OCI-M2 (cell line): Measurements from ENCODE around the gene NHS.

Source experiments
- DNase-seq: peaks from one replicate; lab custom pipeline; 2025; ENCODE audit not compliant: unreplicated experiment; lab: John Stamatoyannopoulos, UW

The NHS gene

DNA sequence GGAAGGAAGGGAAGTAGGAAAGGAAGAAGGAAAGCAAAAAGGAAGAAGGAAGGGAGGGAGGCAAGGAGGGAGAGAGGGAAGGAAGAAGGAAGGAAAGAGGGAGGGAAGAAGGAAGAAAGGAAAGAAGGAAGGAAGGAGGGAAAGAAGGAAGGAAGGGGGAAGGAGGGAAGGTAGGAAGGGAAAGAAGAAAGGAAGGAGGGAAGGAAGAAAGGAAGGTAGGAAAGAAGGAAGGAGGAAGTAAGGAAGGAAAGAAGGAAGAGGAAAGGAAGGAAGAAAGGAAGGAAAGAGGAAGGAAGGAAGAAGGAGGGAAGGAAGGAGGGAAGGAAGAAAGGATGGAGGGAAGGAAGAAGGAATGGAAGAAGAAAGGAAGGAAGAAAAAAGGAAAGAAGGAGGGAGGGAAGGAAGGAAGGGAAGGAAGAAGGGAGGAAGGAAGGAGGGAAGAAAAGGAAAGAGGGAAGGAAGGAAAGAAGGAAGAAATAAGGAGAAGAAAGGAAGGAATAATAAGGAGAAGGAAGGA lies 343.7 kb downstream of the NHS start:
- no peak for DNase-seq

DNA sequence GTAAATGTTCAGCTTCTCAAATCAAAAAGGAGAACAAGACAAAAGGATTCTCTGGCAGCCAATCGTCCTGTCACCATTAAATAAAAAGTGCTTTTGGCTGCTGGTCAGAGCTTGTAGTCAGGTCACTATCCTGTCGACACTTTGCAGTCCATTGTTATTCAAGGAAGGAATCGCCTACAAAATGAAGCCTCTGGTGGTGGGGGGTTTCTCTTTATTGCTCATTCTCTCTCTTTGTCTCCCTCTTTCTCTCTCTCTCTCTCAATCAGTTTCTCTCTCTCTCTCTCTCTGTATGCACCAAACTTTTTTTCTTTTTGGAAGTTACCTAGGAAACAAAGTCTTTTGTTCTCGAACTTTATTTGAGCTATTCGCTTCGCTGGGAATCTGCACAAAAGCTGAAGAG lies 344.7 kb downstream of the NHS start:
- DNase-seq, result no peak

GRCh38 chrX:17721715-17722114 lies 346.7 kb downstream of the NHS start:
- no peak for DNase-seq

DNA sequence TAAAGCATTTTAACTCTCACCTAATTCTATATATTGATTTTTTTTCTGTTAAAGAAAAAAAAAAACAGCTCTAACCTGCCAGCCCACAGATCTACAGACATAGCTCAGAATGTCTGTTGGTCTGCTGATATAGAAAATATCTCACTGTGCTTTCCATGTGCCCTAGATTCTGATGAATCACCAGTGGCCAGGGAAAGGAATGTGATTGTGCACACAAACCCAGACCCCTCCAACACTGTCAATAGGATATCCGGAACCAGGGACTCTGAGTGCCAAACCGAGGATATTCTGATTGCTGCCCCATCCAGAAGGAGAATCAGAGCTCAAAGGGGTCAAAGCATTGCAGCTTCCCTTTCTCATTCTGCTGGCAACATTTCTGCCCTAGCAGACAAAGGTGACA lies 350.2 kb downstream of the NHS start:
- no peak for DNase-seq

- DNase-seq, result no peak
Measured at GRCh38 chrX:17732138-17732783, 357.3 kb downstream of the NHS start.

- DNase-seq, result no peak
Measured at GRCh38 chrX:17735406-17735805, 360.4 kb downstream of the NHS start.

DNA sequence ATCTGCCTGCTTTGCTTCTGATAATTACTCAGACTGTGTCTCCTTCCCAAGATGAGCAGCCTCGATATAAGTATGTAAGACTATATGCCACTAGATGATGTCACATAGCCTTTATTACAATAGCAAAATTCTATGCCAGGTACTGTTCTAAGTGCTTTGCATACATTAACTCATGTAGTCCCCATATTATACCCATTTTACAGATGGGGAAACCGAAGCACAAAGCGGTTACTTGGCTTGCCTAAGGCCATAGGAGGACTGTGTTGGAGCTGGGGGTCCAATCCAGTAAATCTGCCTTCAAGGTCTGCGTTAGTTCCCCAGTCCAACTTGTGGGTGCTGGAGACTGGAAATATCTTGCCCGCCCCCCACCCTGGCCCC lies 361.5 kb downstream of the NHS start:
- DNase-seq, result no peak

GRCh38 chrX:17736856-17737709 lies 362.1 kb downstream of the NHS start, which contains the start of gene SCML1:
TSS of gene SCML1 (plus strand) at chrX:17737493. CDS start at chrX:17744187, 6,694 bp downstream.
- DNase-seq, result peak; percentile 78

DNA sequence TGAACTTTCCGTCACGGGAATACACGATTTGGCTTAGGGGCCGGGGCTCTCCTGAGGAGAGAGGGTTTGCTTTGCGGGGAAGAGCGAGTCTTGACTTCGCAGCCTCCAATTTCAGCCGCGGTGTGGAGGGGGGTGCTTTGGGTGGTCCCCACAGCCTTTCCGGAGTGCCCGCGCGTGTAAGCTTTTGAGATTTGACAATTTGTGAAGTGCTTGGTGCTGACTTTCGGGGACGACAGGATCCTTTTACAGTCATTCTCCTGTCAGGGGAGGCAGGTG lies 362.6 kb downstream of the NHS start:
- no peak for DNase-seq

GRCh38 chrX:17737986-17738713 lies 363.1 kb downstream of the NHS start:
- no peak for DNase-seq

DNA sequence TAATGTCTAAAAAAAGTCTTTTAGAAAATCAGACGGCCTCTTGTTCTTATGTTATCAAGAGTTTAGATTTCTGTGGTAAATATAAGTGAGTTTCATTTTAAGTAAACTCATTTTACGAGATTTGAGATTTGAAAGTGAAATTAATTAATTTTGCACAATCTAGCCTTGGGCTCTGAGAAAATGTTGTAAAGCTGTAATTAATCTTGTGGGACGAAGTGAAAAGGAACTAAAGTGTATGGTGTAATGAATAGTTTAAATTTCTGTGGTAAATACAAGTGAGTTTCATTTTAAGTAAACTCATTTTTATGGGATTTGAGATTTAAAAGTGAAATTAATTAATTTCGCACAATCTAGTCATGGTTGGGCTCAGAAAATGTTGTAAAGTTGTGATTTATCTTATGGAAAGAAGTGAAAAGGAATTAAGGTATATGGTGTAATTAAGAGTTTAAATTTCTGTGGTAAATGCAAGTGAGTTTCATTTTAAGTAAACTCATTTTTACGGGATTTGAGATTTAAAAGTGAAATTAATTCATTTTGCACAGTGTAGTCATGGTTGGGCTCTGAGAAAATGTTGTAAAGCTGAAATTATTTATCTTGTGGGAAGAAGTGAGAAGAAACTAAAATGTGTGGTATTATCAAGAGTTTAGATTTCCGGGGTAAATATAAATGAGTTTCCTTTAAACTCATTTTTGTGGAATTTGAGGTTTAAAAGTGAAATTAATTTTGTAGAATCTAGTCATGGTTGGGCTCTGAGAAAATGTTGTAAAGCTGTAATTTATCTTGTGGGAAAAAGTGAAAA lies 363.9 kb downstream of the NHS start:
- no peak for DNase-seq

DNA sequence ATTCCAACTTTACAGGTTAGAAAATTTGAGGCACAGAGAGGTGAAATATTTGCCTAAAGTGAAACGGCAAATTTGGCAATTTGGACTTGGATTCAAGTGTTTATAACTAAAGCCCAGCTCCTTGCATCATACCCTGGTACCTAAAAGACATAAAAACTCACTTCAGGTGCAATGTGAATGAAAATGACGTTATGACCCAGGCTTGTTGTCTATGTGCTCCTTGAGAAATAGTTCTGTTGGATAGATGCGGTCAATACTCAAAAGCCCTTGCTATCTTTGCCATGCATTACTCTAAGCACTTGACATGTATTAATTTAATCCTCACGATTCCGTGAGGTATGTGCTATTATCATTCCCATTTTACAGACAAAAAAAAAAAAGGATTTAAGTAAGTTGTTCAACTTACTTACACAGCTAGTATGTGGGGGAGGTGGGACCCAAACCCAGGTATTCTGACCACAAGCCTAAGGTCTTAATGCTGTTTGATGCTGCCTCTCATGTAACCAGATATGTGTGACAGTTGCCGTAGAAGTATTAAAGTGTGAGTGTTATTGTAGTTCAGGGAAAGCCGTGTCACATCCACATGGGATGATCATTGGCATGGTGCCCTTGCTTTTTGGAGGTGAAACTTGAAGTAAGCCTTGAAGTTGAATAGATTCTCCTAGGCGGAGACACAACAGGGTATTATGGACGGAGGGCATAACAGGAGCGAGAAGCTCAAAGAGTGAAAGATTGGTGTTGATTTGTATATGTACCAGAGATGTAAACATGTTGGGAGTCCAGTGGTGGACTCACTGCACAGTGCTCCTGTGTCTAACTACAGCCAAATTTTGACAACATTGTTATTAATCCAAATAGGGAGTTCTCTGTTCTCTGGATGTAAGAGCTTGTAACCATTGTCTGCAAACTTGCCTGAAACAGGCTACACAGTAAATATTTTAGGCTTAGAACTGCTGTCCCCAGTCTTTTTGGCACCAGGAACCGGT lies 365.4 kb downstream of the NHS start:
- DNase-seq, result no peak

- DNase-seq, result no peak
Measured at GRCh38 chrX:17741123-17741511, 366.1 kb downstream of the NHS start.

DNA sequence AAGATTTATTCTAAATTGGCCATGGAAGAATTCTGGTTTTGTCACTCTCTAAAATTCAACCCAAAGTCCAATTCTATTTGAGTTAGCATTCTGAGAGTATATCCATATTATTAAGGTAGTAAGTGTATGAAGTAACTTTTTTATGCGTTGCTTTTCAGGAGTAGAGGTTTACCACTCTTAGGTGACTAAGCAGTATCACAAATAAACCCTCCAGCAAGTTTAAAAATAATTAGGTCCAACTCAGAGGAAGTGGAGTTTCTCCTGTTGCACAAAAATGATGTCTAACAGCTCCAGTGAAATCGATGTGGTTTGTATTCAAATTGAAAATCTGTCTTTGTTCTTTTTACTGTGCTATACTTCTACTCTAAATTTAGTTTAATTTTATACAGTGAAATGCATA lies 368.9 kb downstream of the NHS start:
- DNase-seq, result no peak

DNA sequence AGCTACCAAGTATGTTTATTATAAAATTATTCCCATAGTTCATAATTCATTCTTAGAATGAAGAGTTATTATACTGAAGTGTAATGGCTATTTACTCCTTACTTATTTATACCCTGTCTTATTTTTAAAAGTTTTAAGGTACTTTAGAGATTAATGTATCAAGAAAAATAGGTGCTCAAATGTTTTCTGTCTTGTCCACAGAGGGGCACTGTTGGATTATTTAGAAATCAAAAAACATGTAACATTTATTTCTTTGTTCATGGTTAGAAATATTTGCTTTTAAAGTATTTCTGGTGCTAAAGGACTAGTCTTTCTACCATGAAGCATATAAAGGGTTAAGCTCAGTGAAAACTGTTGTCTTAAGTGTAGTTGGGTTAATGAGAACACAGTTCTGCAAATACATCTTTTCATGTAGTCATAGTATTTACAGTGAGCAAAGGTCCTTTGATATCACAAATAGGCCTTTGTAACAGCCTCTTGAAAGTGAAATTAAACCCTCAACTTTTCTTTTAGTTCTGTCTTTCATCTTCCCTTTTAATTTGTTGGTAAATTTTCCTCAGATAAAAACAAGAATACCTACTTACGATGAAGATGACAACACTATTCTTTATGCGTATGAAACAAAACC lies 370.0 kb downstream of the NHS start:
- no peak for DNase-seq

DNA sequence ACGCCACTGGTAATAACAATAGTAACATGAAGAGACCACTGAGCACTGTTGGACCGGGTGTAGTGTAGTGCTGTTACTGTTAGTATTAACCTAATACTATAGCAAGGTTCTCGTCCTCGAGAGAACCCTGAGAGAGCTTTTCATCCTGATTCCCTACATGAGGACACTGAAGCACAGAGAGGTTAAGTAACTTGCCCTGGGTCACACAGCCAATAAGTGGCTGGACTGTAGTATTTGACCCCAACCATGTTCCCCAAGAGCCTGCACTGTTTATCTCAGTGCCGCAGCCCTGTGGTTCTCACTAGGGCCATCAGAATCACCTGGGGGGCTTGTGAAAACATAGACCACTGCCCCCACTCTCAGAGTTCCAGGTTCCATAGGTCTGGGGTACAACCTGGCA lies 372.7 kb downstream of the NHS start:
- DNase-seq, result no peak

GRCh38 chrX:17748684-17749083 lies 373.7 kb downstream of the NHS start:
- no peak for DNase-seq

DNA sequence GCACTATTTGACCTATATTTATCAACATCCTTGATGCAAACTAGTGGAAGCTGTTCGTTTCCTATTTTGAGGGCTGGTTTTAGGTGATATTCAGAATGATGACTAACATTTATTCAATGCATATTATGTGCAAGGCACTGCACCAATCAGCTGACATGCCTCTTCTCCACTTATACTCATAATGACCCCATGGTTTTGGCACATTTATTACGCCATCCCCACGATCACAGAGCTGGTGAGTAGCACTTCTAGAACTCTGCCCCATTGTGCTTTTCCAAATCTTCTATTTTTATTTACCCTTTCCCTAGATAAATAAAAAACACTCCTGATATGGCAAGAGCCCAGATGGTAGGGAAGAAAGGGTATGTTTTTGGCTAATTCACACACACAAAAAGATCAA lies 375.4 kb downstream of the NHS start:
- no peak for DNase-seq

DNA sequence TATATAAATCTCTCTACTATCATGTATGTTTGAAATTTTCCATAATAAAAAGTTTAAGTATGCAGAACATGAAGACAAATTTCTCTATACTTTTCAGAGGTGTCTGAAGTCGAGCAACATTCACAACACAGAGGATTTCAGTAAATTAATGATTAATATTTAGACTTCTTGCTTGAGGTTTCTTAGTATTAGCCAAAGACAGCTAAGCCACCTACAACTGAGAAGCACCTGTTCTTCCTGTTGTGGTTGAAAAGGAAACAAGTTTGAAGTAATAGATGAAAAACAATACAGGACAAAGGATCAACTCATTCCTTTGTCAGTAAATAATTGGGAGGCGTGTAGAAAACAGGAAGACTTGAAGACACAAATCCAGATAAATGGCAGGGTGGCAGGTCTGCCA lies 383.4 kb downstream of the NHS start:
- no peak for DNase-seq

DNA sequence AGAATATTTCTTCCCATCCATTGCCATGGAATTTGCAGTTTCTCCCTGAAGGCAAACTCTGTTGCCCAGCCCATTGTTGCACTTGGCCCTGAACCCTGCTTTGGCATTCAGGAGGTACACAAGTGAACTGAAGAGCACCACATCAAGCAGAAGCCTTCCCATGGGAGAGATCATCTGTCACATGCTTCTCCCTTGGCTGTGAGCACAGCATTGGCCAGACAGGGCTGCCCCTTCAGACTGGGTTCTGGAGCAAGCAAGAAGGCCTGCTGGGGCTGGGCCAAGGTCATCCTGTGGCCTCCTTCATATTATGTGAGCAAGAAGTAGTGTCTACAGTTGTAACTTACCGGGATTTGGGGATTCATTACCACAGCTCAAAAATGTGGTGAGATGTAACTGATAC lies 385.0 kb downstream of the NHS start:
- DNase-seq, result no peak
